HG03521 (cell line): ENCODE data around the gene UBE2A.
A peak's percentile ranks its signal among the peaks of the same experiment; 100 is the strongest.

ENCODE experiments used
- ATAC-seq: cut with Tn5 transposase; IDR thresholded peaks from one replicate; pipeline ENCODE4 v1.9.1; 2021; ENCODE audit warnings: mild to moderate bottlenecking, moderate library complexity; ENCODE audit not compliant: unreplicated experiment

UBE2A gene

DNA sequence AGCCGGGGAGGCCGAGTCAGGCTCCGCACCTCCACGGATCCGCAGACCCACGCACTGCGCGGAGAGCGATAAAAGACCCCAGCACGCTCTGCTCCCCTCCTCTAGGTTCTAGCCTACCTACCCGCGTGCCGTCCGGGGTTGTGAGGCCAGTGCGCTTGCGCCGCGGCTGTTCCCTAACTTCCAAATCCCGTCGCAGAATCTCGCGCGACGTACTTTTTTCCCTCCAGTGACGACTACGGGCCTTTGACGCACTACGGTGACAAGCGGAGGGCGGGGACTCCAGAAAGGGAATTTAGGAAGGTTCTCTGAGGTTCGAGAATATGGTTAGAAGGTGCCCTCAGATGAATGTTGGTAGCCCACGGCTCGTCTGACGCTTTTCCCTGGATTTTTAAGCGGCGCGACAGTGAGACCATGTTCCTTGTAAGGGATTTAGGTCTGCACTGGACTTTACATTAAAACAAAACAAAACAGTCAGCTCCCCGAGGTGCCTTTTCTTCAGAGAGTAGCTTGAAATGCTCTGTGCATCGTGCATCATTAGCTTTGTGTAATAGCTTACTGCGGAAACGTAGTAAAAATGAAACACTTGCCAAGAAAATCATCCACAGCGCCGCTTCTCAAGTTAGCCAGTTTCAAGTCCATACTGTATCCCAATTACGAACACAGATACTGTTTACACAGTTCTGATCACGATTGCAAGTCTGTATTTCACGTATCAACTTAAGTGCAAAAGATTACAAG lies 32.1 kb downstream of the UBE2A start, which contains the start of gene NKRF:
NKRF (minus strand) TSS at position 145 of the 738 bp plus-strand sequence.
- ATAC-seq, result peak; percentile 72

DNA sequence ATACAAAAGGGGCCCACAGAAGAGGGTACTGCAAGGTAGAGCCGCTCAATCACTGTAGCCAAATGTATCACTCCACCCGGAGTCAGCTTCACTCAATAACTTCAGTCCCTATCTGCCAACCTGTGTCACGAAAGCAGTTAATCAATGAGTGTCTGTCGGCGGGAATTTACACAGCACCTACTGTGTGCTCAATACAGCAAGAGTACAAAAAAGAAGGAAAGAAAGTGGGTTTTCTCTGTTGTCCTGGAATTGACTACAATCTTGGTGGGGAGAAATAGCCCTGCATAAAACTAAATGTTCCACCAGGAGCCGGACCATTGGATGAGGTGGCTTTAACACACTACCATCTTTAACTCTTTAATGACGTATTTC lies 32.6 kb downstream of the UBE2A start:
- no peak for ATAC-seq

DNA sequence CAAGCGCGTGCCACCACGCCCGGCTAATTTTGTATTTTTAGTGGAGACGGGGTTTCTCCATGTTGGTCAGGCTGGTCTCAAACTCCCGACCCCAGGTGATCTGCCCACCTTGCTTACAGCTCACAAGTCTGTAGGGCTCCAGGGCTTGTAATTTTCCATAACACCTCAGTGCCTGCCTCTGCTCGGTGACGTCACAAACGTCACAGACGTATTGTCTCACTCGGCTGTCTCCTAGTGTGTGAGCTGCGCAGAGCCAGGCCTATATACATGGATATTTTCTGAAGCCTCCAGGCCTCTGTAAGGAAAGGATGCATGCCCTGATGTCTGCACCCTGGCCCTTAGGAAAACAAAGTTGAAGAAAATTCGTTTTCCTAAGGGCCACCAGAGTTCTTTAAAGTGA lies 40.4 kb downstream of the UBE2A start:
- ATAC-seq, result no peak

DNA sequence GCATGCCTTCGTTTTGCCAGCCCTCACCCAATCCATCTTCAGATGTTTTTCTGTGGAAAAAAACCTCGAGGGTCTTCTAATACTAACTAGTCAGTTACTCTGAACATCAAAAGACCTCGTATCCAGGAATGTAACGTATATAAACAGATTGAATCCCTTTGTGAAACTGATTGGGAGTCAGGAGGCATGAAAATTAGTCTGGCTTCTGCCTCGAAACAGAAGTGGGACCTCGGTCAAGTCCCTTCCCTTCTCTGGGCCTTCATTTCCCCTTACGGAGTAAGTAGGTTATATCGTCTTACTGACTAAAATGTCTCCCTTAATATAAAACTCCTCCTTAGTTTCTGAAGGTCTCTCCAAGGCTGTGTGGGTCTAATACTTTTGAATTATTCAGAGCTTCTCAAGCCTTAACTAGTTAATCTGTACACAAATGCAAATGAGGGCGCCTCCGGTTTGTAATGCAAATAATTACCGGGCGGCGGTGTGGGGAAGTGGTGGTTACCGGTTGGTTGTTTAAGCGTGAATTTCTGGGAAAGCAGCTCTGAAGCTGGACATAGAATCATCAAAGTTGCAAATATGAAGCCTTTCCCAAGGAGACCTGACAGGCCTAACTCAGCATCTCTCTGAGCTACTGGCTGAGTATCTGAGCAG lies 43.3 kb downstream of the UBE2A start:
- peak; percentile 45 for ATAC-seq

DNA sequence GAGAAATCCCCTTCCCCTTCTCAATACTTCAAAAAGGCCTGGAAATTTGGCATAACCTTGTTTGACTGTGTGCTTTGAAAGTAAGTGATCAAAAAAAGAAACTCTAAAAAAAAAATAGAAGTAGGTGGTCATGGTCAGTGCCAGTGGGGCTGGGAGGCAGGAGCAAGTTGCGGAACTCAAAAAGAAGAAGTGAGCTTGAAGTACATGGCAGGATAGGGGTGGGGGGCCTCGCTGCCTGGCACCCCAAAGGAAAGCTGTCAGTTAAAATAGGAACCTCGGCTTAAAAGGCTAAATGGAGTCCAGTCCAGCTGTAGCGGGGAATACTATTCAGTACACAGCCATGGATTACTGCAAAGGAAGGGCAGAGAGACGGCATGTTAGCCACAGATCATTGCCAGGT lies 44.1 kb downstream of the UBE2A start:
- no peak for ATAC-seq

DNA sequence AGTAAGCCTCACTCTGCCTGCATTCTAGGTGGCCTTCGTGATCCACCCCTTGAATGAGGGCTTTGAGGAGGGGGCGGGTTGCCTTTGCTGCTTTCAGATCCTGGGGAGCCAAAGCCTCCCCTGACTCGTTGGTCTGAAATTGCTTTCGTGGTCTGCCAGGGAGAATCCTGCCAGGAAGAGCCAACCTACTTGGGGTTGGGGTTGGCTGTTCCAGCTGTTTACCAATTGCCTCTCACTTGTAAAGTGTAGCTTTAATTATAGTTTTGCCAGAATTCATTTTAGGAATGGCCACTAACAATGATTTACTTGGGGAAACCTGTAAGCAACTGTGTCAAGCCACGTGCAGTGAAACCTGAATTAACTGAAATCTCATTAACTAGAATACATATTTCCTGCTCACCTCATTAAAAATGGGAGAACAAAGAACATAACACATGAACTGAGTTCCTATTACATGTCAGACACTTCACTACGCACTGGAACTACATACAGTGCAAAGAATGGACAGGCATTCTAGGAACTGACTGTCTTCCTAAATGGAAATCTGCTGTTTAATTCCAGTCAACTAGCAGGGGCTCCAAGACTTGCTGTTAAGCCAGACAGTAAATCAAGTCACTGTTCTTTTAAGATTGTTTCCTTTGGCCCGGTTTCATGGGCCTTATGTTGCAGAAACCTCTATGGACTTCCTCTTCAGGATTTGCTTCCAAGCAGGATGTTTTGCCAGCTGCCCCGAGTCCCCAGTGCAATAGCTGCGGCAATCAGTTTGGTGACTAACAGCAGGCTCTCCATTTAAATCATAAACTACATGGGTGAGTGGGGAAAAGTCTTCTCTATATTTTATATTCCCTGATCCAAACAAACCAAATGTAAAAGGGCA lies 48.2 kb downstream of the UBE2A start:
- ATAC-seq, result no peak

DNA sequence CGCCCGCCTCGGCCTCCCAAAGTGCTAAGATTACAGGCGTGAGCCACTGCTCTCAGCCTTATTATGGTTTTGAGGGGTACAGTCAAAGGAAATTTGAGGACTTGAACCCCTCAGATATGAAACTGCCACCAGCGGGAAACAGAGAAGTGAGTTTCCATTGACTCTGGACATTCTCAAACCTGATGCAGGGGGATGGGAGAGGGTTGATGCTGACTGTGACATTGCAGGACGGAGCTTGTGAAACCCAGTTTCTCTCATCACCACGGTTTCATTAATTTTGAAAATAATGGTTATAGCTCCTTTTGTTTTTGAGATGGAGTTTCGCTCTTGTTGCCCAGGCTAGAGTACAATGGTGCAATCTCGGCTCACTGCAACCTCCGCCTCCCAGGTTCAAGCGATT lies 50.1 kb downstream of the UBE2A start:
- no peak for ATAC-seq

DNA sequence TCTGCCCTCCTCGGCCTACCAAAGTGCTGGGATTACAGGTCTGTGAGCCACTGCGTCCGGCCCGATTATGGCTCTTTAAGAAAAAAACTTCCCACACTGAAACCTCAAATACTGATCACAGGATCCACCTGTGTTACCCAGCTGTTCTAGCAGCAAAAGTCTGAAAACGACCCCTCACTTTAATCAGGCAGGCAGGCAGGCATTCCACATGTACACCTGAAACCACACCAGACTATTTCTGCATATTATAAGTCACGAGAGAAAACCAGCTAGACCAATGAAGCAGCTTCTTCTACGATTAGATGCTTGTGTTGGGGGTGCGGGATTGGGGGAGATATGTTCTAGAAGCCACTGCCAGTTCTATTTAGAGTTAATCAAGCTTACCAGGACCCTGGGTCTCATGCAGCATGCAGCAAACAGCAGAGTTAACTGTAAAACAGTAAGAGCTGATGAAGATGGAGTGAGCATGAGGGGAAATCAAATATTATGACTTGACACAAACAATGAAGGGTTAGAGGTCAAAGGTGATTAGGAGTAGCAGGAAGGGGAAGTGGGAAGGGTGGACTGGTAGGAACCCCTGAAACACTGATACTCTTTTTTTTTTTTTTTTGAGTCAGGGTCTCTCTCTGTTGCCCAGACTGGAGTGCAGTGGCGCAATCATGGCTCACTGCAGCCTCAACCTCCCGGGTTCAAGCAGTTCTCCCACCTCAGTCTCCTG lies 50.7 kb downstream of the UBE2A start:
- no peak for ATAC-seq

DNA sequence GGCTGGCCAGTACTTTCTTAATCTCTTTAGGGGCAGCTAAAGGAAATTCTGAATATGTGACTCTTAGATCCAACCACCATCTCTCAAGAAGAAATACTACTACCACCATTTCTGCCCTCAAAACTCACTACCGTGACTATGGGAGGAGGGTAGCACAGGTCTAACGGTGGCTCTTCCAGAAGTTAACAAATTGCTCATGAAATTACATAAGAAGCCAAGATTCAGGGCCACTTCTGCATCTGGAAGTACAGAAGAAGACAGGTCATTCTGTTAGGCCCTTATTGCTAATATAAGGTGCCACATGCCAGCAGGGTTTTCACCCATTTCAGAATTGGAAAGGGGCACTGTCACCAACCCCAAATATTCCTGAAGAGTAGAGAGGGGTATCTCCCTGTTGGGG lies 51.5 kb downstream of the UBE2A start:
- ATAC-seq, result no peak
